Parathyroid adenoma (tissue), 2 donors: Measurements from ENCODE around the gene DAO.

ENCODE experiments used
- H2AFZ ChIP-seq: fragments of 300-600 bp; sonication (generic); one replicate; pipeline ENCODE4 v1.7.0; 2017; ENCODE audit warnings: antibody characterized with exemption, mild to moderate bottlenecking
- H3K27ac ChIP-seq: fragments of 300-600 bp; sonication (generic); one replicate; pipeline ENCODE4 v1.7.0; 2017
- H3K27me3 ChIP-seq: fragments of 300-600 bp; sonication (generic); one replicate; pipeline ENCODE4 v1.7.0; 2017; ENCODE audit warnings: low read length; ENCODE audit not compliant: control insufficient read depth, insufficient read depth
- H3K36me3 ChIP-seq: fragments of 300-600 bp; sonication (generic); one replicate; pipeline ENCODE4 v1.7.0; 2017; ENCODE audit warnings: low read length; ENCODE audit not compliant: control insufficient read depth, insufficient read depth
- H3K4me1 ChIP-seq: fragments of 300-600 bp; sonication (generic); one replicate; pipeline ENCODE4 v1.7.0; 2017; ENCODE audit warnings: control low read depth
- H3K4me2 ChIP-seq: fragments of 300-600 bp; sonication (generic); one replicate; pipeline ENCODE4 v1.7.0; 2017; ENCODE audit warnings: low read length
- H3K4me3 ChIP-seq: fragments of 300-600 bp; sonication (generic); one replicate; pipeline ENCODE4 v1.7.0; 2017; ENCODE audit warnings: low read depth, low read length
- H3K79me2 ChIP-seq: fragments of 300-600 bp; sonication (generic); one replicate; pipeline ENCODE4 v1.7.0; 2017; ENCODE audit warnings: control low read depth
- H3K9ac ChIP-seq: fragments of 300-600 bp; sonication (generic); one replicate; pipeline ENCODE4 v1.7.0; 2017; ENCODE audit warnings: mild to moderate bottlenecking
- H3K9me3 ChIP-seq: fragments of 300-600 bp; sonication (generic); one replicate; pipeline ENCODE4 v1.7.0; 2017; ENCODE audit warnings: low read length; ENCODE audit not compliant: control insufficient read depth
- CTCF ChIP-seq: fragments of 300-600 bp; sonication (generic); IDR thresholded peaks from one replicate; pipeline ENCODE4 v1.7.0; 2017; ENCODE audit warnings: antibody characterized with exemption, mild to moderate bottlenecking
- donor health status: primary hyperparathyroidism.

Gene DAO

DNA sequence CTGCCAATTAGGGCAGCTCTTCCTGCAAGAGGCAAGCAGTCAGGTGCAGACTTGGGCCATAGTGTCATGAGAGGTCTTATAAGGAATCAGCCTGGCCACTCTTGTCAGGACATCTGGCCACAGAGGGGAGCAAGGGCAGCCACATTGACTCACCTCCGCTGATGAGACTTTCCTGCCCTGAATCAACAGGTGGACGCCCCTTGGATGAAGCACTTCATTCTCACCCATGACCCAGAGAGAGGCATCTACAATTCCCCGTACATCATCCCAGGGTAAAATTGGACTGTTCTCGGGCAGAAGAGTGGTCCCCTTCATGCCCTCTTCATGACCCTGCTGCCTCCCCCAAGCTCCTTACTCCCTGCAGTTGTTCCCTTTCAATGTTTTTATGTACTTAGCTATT, 16.9 kb downstream of the DAO start:
- Histone ChIP-seq H3K79me2 (no peaks in the 10 kb centered on the region), H3K36me3 (no peaks in the 10 kb centered on the region), H3K9ac (no peak overlapping the region), H3K27me3 (no peaks in the 10 kb centered on the region), H3K27ac (no peak overlapping the region), H3K4me1 (no peaks in the 10 kb centered on the region), H3K4me2 (no peak overlapping the region), H3K4me3 (no peak overlapping the region), H3K9me3 (no peaks in the 10 kb centered on the region), H2AFZ (no peak overlapping the region)
- no peak for TF ChIP-seq CTCF

DNA sequence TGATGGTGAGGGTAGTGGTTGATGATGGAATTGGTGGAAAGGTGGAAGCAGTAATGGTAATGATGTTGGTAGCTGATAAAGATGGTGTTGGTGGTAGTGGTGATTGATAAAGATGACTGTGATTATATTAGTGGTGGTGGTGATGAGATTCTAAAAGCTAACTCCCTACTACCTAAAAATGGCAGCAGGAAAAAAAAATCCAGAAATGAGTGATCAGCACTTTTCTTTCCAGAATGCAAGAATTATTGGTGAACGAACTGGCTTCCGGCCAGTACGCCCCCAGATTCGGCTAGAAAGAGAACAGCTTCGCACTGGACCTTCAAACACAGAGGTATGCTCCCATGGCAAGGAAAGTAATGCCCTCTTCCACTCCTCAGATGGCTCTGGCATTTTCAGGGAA, 19.3 kb downstream of the DAO start:
- no peak overlapping the region for H3K27ac ChIP-seq
- no peak overlapping the region for H3K4me3 ChIP-seq
- H3K4me2 ChIP-seq: no peak overlapping the region
- H3K79me2 ChIP-seq: no peaks in the 10 kb centered on the region
- H3K36me3 ChIP-seq: no peaks in the 10 kb centered on the region
- H3K27me3 ChIP-seq: no peaks in the 10 kb centered on the region
- no peak for TF ChIP-seq CTCF
- H3K4me1 ChIP-seq: no peaks in the 10 kb centered on the region
- no peaks in the 10 kb centered on the region for H3K9me3 ChIP-seq
- H3K9ac ChIP-seq: no peak overlapping the region
- H2AFZ ChIP-seq: no peak overlapping the region

GRCh38 chr12:108905725-108906124, 25.8 kb downstream of the DAO start:
- TF ChIP-seq CTCF: no peak
- H3K27ac ChIP-seq: no peak overlapping the region
- H3K27me3 ChIP-seq: no peaks in the 10 kb centered on the region

DNA sequence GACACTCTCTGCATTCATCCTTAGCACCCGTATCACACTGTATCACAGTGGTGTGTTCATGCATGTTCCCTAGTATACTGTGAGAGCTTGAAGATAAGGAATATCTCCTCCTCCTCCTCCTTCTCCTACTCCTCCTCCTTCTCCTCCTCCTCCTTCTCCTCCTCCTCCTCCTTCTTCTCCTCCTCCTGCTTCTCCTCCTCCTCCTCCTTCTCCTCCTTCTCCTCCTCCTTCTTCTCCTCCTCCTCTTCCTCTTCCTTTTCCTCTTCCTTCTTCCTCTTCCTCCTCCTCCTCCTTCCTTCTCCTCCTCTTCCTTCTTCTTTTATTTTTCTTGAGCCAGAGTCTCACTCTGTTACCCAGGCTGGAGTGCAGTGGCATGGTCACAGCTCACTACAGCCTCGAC, 27.1 kb downstream of the DAO start:
- H3K4me1 ChIP-seq: no peaks in the 10 kb centered on the region
- no peak overlapping the region for H3K9ac ChIP-seq
- no peak overlapping the region for H3K4me2 ChIP-seq
- TF ChIP-seq CTCF: no peak
- H3K79me2 ChIP-seq: no peaks in the 10 kb centered on the region
- H3K27ac ChIP-seq: no peak overlapping the region
- no peak overlapping the region for H3K4me3 ChIP-seq
- H2AFZ ChIP-seq: no peak overlapping the region
- H3K36me3 ChIP-seq: no peaks in the 10 kb centered on the region
- no peaks in the 10 kb centered on the region for H3K9me3 ChIP-seq
- no peaks in the 10 kb centered on the region for H3K27me3 ChIP-seq

More at GRCh38 chr12:108905725-108906124, 25.8 kb downstream of the DAO start:
- H3K4me3 ChIP-seq: no peak overlapping the region
- H3K36me3 ChIP-seq: no peaks in the 10 kb centered on the region
- H2AFZ ChIP-seq: no peak overlapping the region
- no peak overlapping the region for H3K4me2 ChIP-seq
- no peaks in the 10 kb centered on the region for H3K9me3 ChIP-seq
- H3K9ac ChIP-seq: no peak overlapping the region
- H3K79me2 ChIP-seq: no peaks in the 10 kb centered on the region
- no peaks in the 10 kb centered on the region for H3K4me1 ChIP-seq

GRCh38 chr12:108907839-108908351, 28.0 kb downstream of the DAO start:
- H3K36me3 ChIP-seq: no peaks in the 10 kb centered on the region
- H3K9ac ChIP-seq: no peak overlapping the region
- no peak overlapping the region for H3K4me2 ChIP-seq
- no peaks in the 10 kb centered on the region for H3K9me3 ChIP-seq
- TF ChIP-seq CTCF: no peak
- H3K27me3 ChIP-seq: no peaks in the 10 kb centered on the region
- no peaks in the 10 kb centered on the region for H3K4me1 ChIP-seq
- H2AFZ ChIP-seq: no peak overlapping the region
- H3K79me2 ChIP-seq: no peaks in the 10 kb centered on the region
- no peak overlapping the region for H3K27ac ChIP-seq
- H3K4me3 ChIP-seq: no peak overlapping the region
